ENCODE data around the gene RTKN. TPM values are rescaled to one million over a fixed set of nuclear protein-coding genes. Genes with fewer than 3 reads are reported as not detected.

Gene RTKN
- total and polyA plus RNA-seq, 2 of the 13 experiments (the other 11 are each of a cell fraction or from before 2014, with no cell fraction given), result 159 to 166 TPM

DNA sequence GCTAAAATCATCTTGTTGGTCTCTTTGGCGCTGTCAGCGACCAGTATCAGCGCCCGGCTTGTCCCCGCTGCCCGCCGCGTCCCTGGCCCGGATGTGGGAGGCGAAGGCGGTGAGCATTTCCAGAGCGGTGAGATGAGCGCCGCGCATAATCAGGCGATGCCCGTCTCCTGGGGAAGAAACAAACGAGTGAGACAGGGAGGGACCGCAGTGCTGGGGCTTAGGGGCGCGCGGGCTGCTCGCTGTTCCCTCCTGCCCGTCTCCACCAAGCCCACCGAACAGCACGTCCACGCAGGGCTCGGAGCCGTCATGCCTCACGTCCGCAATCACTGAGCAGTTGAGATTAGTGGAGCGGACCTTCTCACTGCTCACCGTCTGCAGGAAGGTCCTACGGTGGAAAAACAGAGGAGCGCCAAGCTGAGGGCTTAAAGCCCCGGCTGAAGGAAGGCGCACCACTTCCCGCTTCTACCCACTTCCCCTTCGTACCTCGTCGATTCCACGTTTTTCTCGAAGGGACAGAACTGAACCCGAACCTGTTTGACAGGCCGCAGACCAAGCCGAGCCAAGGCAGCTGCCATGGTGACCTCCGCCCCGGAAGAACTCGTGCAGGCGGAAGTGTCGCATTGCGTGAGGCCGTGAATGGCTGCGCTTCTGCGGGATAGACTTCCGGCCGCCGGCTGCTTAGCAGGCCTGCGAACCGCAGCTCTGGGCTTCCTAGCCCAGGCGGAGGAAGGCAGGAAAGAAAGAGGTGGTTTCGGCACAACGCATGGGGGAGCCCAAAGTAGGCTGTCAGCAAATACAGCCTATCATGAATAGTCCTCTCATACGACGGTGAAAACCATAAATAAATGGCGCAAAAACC, 30.6 kb upstream of the RTKN start, which contains the start of gene MRPL53 (continued):
- peak; percentile 67 for TF ChIP-seq ZSCAN12 (CRISPR knock-in tag; IDR thresholded peaks at IDR 0.05)
- TF ChIP-seq KAT8 (CRISPR knock-in tag; IDR thresholded peaks at IDR 0.05), result peak; percentile 99
- peak; percentile 97 for TF ChIP-seq ZNF331 (CRISPR knock-in tag; IDR thresholded peaks at IDR 0.05)
- peak; percentile 94; the same call in 1 of the 2 replicates for TF ChIP-seq ZNF337 (CRISPR knock-in tag; IDR thresholded peaks at IDR 0.05; ENCODE audit: borderline replicate concordance, low read depth)
- TF ChIP-seq ZSCAN22 (CRISPR knock-in tag; IDR thresholded peaks at IDR 0.05), result no peak; the same call in 1 of the 2 replicates
- no peak for TF ChIP-seq ARNT (IDR thresholded peaks at IDR 0.05)
- TF ChIP-seq, protein P1, sequence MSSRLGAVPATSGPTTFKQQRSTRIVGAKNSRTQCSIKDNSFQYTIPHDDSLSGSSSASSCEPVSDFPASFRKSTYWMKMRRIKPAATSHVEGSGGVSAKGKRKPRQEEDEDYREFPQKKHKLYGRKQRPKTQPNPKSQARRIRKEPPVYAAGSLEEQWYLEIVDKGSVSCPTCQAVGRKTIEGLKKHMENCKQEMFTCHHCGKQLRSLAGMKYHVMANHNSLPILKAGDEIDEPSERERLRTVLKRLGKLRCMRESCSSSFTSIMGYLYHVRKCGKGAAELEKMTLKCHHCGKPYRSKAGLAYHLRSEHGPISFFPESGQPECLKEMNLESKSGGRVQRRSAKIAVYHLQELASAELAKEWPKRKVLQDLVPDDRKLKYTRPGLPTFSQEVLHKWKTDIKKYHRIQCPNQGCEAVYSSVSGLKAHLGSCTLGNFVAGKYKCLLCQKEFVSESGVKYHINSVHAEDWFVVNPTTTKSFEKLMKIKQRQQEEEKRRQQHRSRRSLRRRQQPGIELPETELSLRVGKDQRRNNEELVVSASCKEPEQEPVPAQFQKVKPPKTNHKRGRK (CRISPR knock-in tag; IDR thresholded peaks at IDR 0.05), result peak; percentile 0; the same call in 1 of the 2 replicates
- TF ChIP-seq, protein P2, sequence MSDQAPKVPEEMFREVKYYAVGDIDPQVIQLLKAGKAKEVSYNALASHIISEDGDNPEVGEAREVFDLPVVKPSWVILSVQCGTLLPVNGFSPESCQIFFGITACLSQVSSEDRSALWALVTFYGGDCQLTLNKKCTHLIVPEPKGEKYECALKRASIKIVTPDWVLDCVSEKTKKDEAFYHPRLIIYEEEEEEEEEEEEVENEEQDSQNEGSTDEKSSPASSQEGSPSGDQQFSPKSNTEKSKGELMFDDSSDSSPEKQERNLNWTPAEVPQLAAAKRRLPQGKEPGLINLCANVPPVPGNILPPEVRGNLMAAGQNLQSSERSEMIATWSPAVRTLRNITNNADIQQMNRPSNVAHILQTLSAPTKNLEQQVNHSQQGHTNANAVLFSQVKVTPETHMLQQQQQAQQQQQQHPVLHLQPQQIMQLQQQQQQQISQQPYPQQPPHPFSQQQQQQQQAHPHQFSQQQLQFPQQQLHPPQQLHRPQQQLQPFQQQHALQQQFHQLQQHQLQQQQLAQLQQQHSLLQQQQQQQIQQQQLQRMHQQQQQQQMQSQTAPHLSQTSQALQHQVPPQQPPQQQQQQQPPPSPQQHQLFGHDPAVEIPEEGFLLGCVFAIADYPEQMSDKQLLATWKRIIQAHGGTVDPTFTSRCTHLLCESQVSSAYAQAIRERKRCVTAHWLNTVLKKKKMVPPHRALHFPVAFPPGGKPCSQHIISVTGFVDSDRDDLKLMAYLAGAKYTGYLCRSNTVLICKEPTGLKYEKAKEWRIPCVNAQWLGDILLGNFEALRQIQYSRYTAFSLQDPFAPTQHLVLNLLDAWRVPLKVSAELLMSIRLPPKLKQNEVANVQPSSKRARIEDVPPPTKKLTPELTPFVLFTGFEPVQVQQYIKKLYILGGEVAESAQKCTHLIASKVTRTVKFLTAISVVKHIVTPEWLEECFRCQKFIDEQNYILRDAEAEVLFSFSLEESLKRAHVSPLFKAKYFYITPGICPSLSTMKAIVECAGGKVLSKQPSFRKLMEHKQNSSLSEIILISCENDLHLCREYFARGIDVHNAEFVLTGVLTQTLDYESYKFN (CRISPR knock-in tag; conservative IDR thresholded peaks at IDR 0.05), result peak; percentile 69; the same call in 1 of the 2 replicates
- TF ChIP-seq ZNF720 (CRISPR knock-in tag; IDR thresholded peaks at IDR 0.05), result peak; percentile 93; the same call in 1 of the 2 replicates
- peak; percentile 99 for TF ChIP-seq TOPORS (CRISPR knock-in tag; IDR thresholded peaks at IDR 0.05)
- peak; percentile 99 for TF ChIP-seq ZFY (CRISPR knock-in tag; IDR thresholded peaks at IDR 0.05)
- TF ChIP-seq, protein P3, sequence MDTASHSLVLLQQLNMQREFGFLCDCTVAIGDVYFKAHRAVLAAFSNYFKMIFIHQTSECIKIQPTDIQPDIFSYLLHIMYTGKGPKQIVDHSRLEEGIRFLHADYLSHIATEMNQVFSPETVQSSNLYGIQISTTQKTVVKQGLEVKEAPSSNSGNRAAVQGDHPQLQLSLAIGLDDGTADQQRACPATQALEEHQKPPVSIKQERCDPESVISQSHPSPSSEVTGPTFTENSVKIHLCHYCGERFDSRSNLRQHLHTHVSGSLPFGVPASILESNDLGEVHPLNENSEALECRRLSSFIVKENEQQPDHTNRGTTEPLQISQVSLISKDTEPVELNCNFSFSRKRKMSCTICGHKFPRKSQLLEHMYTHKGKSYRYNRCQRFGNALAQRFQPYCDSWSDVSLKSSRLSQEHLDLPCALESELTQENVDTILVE (CRISPR knock-in tag; IDR thresholded peaks at IDR 0.05), result peak; percentile 94
- TF ChIP-seq PAF1 (CRISPR knock-in tag; IDR thresholded peaks at IDR 0.05), result peak; percentile 76; the same call in 1 of the 2 replicates
- TF ChIP-seq MAF1 (CRISPR knock-in tag; IDR thresholded peaks at IDR 0.05; ENCODE audit: borderline replicate concordance), result peak; percentile 94
- no peak; the same call in 1 of the 2 replicates for TF ChIP-seq ZNF782 (CRISPR knock-in tag; IDR thresholded peaks at IDR 0.05; ENCODE audit: borderline replicate concordance)
- TF ChIP-seq, protein P4, sequence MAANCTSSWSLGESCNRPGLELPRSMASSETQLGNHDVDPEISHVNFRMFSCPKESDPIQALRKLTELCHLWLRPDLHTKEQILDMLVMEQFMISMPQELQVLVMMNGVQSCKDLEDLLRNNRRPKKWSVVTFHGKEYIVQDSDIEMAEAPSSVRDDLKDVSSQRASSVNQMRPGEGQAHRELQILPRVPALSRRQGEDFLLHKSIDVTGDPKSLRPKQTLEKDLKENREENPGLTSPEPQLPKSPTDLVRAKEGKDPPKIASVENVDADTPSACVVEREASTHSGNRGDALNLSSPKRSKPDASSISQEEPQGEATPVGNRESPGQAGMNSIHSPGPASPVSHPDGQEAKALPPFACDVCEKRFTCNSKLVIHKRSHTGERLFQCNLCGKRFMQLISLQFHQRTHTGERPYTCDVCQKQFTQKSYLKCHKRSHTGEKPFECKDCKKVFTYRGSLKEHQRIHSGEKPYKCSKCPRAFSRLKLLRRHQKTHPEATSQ (CRISPR knock-in tag; IDR thresholded peaks at IDR 0.05; ENCODE audit: borderline replicate concordance), result peak; percentile 93; the same call in 1 of the 2 replicates
- TF ChIP-seq, protein P5, sequence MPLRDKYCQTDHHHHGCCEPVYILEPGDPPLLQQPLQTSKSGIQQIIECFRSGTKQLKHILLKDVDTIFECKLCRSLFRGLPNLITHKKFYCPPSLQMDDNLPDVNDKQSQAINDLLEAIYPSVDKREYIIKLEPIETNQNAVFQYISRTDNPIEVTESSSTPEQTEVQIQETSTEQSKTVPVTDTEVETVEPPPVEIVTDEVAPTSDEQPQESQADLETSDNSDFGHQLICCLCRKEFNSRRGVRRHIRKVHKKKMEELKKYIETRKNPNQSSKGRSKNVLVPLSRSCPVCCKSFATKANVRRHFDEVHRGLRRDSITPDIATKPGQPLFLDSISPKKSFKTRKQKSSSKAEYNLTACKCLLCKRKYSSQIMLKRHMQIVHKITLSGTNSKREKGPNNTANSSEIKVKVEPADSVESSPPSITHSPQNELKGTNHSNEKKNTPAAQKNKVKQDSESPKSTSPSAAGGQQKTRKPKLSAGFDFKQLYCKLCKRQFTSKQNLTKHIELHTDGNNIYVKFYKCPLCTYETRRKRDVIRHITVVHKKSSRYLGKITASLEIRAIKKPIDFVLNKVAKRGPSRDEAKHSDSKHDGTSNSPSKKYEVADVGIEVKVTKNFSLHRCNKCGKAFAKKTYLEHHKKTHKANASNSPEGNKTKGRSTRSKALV (CRISPR knock-in tag; IDR thresholded peaks at IDR 0.05), result 0 out of 2 replicates have a peak, but pooled peaks have one; percentile 46
